ENCODE data around the gene CCDC69.

Gene CCDC69

DNA sequence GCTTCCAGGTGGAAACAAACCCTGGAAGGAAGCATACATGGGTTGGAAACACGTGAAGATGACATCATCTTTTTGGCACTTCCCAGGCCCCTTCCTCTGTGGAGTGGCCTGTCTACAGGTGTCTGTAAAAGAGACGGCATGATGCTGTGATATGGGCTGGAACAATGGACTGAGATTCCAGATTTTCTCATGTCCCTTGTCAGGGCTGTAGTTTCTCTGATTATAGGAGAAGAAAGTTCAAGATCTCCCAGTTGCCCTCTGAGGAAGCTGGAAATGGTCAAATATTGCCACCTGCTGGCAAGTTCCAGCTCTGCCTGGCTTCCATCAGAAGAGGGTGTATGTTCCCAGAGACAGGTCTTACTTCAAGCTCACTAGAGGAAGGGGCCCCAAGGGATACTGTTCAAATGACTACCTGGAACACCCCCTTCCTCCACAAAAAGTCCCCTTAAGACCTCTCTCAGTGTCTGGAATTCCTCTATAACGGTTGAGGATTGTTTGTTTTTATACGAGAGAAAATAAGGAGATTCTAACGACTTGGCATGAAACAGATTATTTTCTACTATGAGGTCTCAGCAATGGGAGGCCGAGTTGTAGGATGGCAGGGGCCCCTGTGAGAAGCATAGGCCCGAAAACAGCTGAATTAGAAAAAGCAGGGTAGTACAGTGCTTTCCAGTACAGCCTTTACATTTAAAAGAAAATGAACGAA, 59.1 kb downstream of the CCDC69 start:
- peak; percentile 85 for DNase-seq (ENCODE audit: low spot score)

DNA sequence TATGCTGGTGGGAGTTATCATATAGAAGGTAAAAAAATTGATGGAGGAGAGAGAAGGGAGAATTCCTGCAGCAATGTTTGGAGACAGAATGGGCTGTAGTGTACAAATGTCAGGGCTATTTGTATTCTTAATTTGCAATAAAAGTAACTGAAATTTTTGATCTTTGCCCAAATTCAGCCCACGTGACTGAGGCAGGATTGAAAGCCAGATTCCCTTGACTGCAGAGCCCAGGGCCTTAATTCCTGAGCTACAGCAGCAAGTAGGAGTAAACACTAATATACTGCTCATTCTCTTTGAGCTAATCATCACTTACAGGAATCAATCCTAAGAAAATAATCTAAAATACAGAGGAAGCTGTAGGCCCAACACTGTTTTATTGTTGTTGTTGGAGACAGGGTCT, 61.1 kb downstream of the CCDC69 start:
- no peak for DNase-seq (ENCODE audit: low spot score)

- no peak for DNase-seq (ENCODE audit: low spot score)
Measured at GRCh38 chr5:151159649-151160373, 64.1 kb downstream of the CCDC69 start.

DNA sequence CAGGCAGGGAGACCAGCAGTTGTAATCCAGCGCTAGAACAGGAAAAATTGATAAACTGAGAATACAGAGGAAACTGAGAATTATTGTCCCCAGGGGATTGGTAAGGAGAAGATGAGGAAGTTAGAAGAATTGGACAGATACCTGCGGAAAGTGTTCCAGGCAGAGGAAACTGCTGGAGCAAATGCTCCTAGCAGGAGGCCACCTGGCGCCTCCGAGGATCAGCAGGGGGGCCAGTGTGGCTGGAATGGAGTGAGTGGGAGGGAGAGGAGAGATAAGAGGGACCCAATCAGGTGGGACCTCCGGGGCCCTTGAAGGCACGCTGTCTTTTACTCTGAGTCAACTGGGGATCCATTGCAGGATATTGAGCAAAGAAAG, 65.6 kb downstream of the CCDC69 start:
- no peak for DNase-seq (ENCODE audit: low spot score)

GRCh38 chr5:151157426-151158286, 66.2 kb downstream of the CCDC69 start, which contains the start of gene ANXA6:
ANXA6 (minus strand) TSS chr5:151157779; CDS start chr5:151147901, 9,878 bp downstream.
- peak; percentile 60 for DNase-seq (ENCODE audit: low spot score)

- no peak for DNase-seq (ENCODE audit: low spot score)
Measured at GRCh38 chr5:151156507-151157420, 67.1 kb downstream of the CCDC69 start.

DNA sequence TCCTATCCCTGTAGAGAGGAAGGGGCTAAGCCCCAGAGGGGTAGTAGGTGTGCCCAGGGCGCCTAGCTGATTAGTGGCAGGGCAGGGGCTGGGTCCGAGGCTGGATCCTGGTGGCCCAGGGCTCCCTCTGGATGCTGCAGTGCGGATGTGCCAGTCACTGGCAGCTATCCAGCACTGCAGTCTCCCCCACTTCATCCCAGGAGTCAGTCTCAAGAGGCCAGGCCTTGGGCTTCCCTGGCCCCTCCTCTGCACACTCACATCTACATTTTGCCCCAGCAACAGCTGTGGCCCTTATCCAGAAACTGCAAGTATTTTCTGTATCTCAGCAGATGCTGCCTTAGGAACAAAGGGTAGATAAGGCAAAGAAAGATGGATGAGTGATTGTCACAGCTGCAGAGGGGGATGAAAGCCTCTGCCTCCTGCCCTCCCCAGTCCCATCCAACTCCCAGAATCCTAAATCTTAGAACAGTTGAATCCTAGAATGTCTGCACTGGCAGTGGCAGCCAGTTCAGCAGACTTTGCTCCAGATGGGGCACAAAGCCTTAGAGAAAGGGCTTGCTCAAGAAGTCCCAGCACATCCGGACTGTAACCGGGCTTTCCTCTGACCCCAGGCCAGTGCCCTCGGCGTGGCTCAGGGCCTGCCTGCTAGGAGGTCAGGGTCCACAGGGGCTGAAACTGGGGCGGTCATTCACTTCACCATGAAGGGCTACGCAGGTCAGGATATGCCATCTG, 68.0 kb downstream of the CCDC69 start:
- DNase-seq (ENCODE audit: low spot score) = no peak

- DNase-seq (ENCODE audit: low spot score) = peak; percentile 62
Measured at GRCh38 chr5:151154931-151155774, 68.7 kb downstream of the CCDC69 start.

- DNase-seq (ENCODE audit: low spot score) = peak; percentile 47
Measured at GRCh38 chr5:151153766-151154272, 70.1 kb downstream of the CCDC69 start.

DNA sequence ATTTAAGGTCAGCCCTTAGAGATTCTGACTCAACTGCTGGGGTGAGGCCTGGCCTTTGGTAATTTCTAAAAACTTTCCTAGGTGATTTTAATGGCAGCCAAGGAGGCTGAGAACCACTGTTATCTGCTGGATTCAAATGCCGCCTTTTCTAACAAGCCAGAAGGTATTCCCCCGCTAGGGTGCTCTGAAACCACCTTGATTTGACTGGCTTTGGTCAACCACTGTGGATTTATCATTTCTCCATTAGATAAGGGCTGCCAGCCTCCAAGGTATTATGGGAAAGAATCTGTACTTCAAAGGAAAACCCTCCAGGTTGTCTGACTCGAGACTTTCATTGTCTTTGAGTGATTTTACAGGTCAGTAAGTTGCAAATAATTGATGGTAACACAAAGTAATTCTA, 70.6 kb downstream of the CCDC69 start:
- no peak for DNase-seq (ENCODE audit: low spot score)

DNA sequence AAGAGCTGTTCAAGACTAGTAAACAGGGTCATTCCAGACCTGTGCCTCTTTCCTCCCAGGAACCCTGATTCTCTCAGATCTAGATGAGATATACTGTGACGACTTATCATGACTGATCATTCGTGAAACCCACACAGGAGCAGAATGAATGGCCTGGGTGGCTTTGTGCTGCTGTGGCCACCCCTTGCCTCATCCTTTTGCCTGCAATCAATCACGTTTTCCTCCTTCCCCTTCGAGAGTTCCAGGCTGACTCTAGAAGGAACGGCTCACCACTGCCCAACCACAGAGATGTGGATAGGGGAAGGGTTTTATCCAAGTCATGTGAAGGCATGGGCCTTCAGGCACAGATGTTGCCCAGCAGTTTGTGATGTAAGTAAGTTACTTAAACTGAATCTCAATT, 72.1 kb downstream of the CCDC69 start:
- DNase-seq (ENCODE audit: low spot score) = no peak

GRCh38 chr5:151151263-151151660, 72.6 kb downstream of the CCDC69 start:
- DNase-seq (ENCODE audit: low spot score) = no peak

DNA sequence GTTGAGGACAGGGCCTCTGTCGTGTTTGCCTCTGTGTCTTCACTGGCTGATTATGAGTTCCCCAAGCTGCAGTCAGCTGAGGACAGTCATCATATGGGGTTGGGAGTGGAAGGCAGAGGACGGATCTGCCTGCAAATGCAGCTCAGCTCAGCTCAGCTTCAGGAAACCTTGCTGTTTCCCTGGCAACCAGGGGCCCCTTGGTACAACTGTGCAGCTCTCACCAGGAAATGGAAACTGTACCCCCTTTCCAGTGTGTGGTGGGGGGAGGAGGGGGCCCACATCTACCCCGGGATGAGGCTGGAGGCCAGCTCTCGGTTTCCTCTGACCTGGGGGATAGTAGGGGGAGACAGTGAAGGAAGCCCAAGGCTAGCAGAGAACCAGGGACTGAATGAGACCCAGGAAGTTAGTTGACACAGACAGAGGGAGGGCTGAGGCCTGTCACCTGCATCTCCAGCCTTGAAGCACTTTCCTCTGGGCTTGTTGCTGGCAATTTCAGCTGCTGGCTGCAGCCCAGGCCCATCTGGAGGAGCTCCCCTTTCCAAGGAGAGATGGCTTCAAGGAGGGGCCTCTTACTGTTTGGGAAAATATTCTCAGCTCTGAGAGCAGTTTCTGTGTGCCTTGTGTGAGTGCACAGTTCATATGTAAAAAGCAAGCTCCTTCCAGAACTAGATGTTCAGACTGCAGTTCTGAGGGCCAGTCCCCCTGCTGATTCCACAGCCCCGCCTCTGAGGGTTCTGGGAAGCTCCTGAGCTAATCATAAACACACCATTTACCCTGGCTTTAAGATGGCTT, 73.2 kb downstream of the CCDC69 start:
- peak; percentile 80 for DNase-seq (ENCODE audit: low spot score)

DNA sequence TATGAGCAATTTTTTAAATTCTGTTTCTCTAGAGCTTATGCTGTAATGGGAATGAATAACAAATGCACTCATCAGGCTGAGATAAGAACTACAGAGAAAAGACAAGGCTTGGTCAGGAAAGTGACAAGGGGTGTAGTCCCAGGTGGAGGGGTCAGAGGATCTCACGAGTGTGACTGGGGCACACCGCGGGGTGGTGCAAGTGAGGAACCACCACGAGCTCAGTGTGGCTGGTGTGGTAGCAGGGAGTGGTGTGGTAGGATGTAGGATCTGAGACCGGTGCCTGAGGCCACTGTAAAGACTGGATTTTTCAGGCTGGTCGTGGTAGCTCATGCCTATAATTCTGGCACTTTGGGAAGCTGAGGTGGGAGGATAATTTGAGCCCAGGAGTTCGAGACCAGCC, 75.3 kb downstream of the CCDC69 start:
- DNase-seq (ENCODE audit: low spot score) = peak; percentile 28

DNA sequence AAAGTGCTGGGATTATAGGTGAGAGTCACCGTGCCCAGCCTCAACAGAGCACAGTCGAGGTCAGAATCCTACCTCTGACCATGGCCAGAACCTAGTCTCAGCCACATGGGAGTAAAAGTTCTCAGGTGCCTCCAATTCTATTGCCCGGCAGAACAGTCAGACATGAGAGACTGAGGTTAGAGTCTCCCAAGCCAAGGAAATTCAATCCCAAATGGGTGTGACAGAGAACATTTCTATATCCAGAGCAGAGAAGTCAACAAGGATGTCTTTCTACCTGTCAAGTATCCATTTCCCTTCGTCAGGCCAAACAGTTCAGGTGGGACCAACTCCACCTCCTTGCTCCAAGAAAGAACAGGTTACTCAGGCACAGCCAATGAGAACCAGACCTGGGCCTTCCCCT, 76.9 kb downstream of the CCDC69 start:
- DNase-seq (ENCODE audit: low spot score) = no peak

GRCh38 chr5:151146061-151146460, 77.8 kb downstream of the CCDC69 start:
- no peak for DNase-seq (ENCODE audit: low spot score)

DNA sequence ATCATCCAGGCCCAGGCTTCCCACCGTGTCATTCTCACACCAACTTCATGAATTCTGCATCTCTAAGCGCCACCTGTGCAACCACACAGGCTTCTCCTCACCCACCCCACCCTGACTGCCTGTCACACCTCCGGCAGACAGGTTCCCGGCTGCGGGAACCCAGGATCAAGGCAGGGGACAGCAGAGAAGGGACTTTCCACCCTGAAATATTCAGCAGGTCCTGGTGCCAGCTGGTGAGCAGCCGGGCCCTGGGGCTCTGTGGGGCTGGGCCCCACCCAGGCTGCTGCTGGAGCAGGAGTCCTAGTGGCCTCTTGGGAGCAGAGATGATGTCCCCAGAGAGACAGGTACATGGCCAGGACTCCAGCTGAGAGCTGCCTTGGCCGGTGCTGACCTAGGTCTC, 79.0 kb downstream of the CCDC69 start:
- no peak for DNase-seq (ENCODE audit: low spot score)

- DNase-seq (ENCODE audit: low spot score) = no peak
Measured at GRCh38 chr5:151144275-151144674, 79.6 kb downstream of the CCDC69 start.

DNA sequence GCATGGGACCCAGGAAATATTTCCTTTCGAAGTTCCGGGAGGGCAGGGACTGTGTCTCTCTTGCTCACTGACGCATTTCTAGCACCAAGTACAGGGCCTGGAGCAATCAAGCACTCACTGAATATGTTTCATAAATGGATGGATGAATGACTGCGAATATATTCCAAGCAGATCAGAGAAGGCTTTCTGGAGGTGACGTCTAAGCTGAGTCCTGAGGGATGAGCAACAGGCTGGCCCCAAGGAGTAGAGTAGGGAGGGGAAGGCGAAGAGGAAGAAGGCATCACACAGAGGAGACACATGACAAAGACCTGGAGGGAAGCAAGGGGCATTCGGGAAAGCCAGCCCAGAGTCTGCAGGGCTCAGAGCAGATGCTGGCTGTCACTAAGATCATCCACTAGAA, 80.2 kb downstream of the CCDC69 start:
- no peak for DNase-seq (ENCODE audit: low spot score)

Data from CD4-positive, alpha-beta T cell treated with Interleukin-15 for 4 hours (primary cell).